ENCODE results near the gene AKR7A2.

AKR7A2 gene

GRCh38 chr1:19331262-19331878 lies 19.4 kb upstream of the AKR7A2 start:
- no peak overlapping the region for H3K4me3 ChIP-seq (ENCODE audit: low read depth, low read length)
- DNase-seq (ENCODE audit: low read depth): no peak
- TF ChIP-seq CTCF (IDR thresholded peaks at IDR 0.05; ENCODE audit: low read depth, low read length, missing control alignments): no peak

DNA sequence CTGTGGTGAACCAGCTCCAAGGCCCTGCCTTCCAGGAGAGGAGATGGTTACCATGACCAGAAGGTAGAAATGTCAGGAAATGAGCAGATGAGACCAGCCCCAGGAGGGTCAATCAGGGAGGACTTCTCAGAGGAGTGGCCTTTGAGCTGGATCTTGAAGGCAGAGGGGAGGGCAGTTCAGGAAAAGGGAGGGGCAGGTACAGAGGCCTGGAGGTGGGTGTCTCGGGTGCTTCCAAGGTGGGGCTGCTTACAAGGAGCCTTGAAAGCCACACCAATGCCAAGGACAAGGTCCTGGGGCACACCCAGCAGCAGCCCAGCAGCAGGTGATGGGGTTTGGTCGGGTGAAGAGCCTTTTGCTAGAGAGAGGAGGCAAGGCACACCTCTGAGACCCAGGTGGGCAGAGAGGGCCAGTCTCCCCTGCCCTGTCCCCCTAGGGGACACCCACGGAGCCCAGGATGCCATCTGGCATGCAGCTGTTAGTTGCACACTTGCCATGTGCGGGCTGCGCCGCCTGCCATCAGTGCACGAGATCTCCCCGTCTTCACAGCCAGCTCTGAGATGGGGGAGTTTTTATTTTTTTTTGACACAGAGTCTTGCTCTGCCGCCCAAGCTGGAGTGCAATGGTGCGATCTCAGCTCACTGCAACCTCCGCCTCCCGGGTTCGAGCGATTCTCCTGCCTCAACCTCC lies 18.6 kb upstream of the AKR7A2 start:
- no peak overlapping the region for H3K4me3 ChIP-seq (ENCODE audit: low read depth, low read length)
- DNase-seq (ENCODE audit: low read depth): no peak
- TF ChIP-seq CTCF (IDR thresholded peaks at IDR 0.05; ENCODE audit: low read depth, low read length, missing control alignments): no peak

- TF ChIP-seq CTCF (IDR thresholded peaks at IDR 0.05; ENCODE audit: low read depth, low read length, missing control alignments): no peak
- no peak overlapping the region for H3K4me3 ChIP-seq (ENCODE audit: low read depth, low read length)
- DNase-seq (ENCODE audit: low read depth): no peak
Observed at GRCh38 chr1:19329611-19330010, 17.7 kb upstream of the AKR7A2 start.

GRCh38 chr1:19329188-19329587 lies 17.2 kb upstream of the AKR7A2 start:
- H3K4me3 ChIP-seq (ENCODE audit: low read depth, low read length): no peak overlapping the region
- DNase-seq (ENCODE audit: low read depth): no peak
- TF ChIP-seq CTCF (IDR thresholded peaks at IDR 0.05; ENCODE audit: low read depth, low read length, missing control alignments): no peak

- no peak for TF ChIP-seq CTCF (IDR thresholded peaks at IDR 0.05; ENCODE audit: low read depth, low read length, missing control alignments)
- DNase-seq (ENCODE audit: low read depth): no peak
- no peak overlapping the region for H3K4me3 ChIP-seq (ENCODE audit: low read depth, low read length)
Observed at GRCh38 chr1:19328486-19328885, 16.5 kb upstream of the AKR7A2 start.

GRCh38 chr1:19327736-19328135 lies 15.8 kb upstream of the AKR7A2 start:
- no peak for TF ChIP-seq CTCF (IDR thresholded peaks at IDR 0.05; ENCODE audit: low read depth, low read length, missing control alignments)
- no peak for DNase-seq (ENCODE audit: low read depth)
- H3K4me3 ChIP-seq (ENCODE audit: low read depth, low read length): no peak overlapping the region

DNA sequence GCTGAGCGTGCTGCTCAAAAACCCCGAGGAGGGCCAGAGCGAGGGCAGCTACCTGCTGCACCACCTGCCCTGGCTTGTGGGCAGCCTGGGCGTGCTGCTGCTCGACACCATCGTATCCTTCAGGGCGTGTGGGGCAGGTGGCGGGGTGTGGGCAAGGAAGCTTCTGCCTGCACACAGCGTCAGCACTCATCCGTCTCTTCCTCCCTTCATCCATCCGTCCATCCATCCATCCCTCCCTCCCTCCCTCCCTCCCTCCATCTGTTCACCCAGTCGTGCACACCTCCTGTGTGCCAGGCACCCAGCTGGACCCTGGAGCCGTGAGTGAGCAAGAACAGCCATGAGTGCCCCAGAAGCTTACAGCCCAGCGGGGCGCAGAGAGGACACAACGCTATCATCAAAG lies 15.4 kb upstream of the AKR7A2 start:
- TF ChIP-seq CTCF (IDR thresholded peaks at IDR 0.05; ENCODE audit: low read depth, low read length, missing control alignments): no peak
- H3K4me3 ChIP-seq (ENCODE audit: low read depth, low read length): no peak overlapping the region
- no peak for DNase-seq (ENCODE audit: low read depth)
